Neuronal stem cell (in vitro differentiated cells): ENCODE data around the gene OBP2A.

ENCODE experiments used
- DNase-seq: peaks from one replicate; pipeline ENCODE4 v3.0.0-alpha.2; 2013; ENCODE audit warnings: low spot score
- H2AFZ ChIP-seq: one replicate; pipeline ENCODE4 v1.6.1; 2013; ENCODE audit warnings: mild to moderate bottlenecking, low read length, inconsistent platforms
- H2AK5ac ChIP-seq: 2 replicates; pipeline ENCODE4 v1.6.1; 2013; ENCODE audit warnings: low read depth, mild to moderate bottlenecking, inconsistent platforms, low read length, moderate library complexity, mixed read lengths
- H2BK120ac ChIP-seq: 2 replicates; pipeline ENCODE4 v1.6.1; 2013; ENCODE audit warnings: low read depth, mild to moderate bottlenecking, inconsistent platforms, low read length, moderate library complexity, mixed read lengths
- H2BK12ac ChIP-seq: one replicate; pipeline ENCODE4 v1.6.1; 2013; ENCODE audit warnings: low read length, inconsistent platforms
- H2BK15ac ChIP-seq: 2 replicates; pipeline ENCODE4 v1.6.1; 2013; ENCODE audit warnings: mild to moderate bottlenecking, low read length, inconsistent platforms, mixed read lengths
- H2BK5ac ChIP-seq: one replicate; pipeline ENCODE4 v1.6.1; 2013; ENCODE audit warnings: inconsistent platforms, mild to moderate bottlenecking, low read length, moderate library complexity
- H3K14ac ChIP-seq: one replicate; pipeline ENCODE4 v1.6.1; 2013; ENCODE audit warnings: low read length, inconsistent platforms
- H3K18ac ChIP-seq: 2 replicates; pipeline ENCODE4 v1.6.1; 2013; ENCODE audit warnings: low read length, inconsistent platforms
- H3K23ac ChIP-seq: 2 replicates; pipeline ENCODE4 v1.6.1; 2013; ENCODE audit warnings: low read depth, mild to moderate bottlenecking, mixed read lengths, low read length, inconsistent platforms; ENCODE audit not compliant: poor library complexity
- H3K27ac ChIP-seq: replicated peaks from 3 replicates; pipeline ENCODE4 v1.5.1; 2013; ENCODE audit warnings: low read length, inconsistent platforms
- H3K27me3 ChIP-seq, 3 experiments: 2 replicates each; pipeline ENCODE4 v1.6.1; 2013; ENCODE audit warnings: low read length in 3 of 3, mild to moderate bottlenecking in 2 of 3, inconsistent platforms in 1 of 3, low read depth in 1 of 3, mixed read lengths in 1 of 3, moderate library complexity in 1 of 3; ENCODE audit not compliant: control insufficient read depth in 3 of 3, insufficient read depth in 3 of 3
- H3K36me3 ChIP-seq, 2 donors: replicated peaks in 1 of 2; 2 replicates each; pipeline ENCODE4 v1.6.1; 2013; ENCODE audit warnings: low read length in 2 of 2; ENCODE audit not compliant: control insufficient read depth in 2 of 2, insufficient read depth in 2 of 2
- H3K4ac ChIP-seq: 2 replicates; pipeline ENCODE4 v1.6.1; 2013; ENCODE audit warnings: inconsistent platforms, mild to moderate bottlenecking, low read length, moderate library complexity
- H3K4me1 ChIP-seq, 2 donors: 1 replicate in 1 of 2; 2 replicates in 1 of 2; pipeline ENCODE4 v1.6.1; 2013; ENCODE audit warnings: low read length in 2 of 2, low read depth in 1 of 2; ENCODE audit not compliant: control insufficient read depth in 2 of 2, insufficient read depth in 1 of 2
- H3K4me2 ChIP-seq: one replicate; pipeline ENCODE4 v1.6.1; 2013; ENCODE audit warnings: mild to moderate bottlenecking, low read length, inconsistent platforms; ENCODE audit not compliant: insufficient read depth, poor library complexity, severe bottlenecking
- H3K4me3 ChIP-seq, 2 donors: 2 replicates each; pipeline ENCODE4 v1.5.1; 2013; ENCODE audit warnings: low read length in 2 of 2, mild to moderate bottlenecking in 2 of 2, inconsistent platforms in 1 of 2, moderate library complexity in 1 of 2
- H3K79me1 ChIP-seq: one replicate; pipeline ENCODE4 v1.6.1; 2013; ENCODE audit warnings: low read depth, mild to moderate bottlenecking, inconsistent platforms, low read length, moderate library complexity
- H3K9ac ChIP-seq: one replicate; pipeline ENCODE4 v1.6.1; 2013; ENCODE audit warnings: mild to moderate bottlenecking, low read depth, low read length, inconsistent platforms; ENCODE audit not compliant: poor library complexity
- H3K9me3 ChIP-seq, 2 donors: replicated peaks in 1 of 2; 2 replicates each; pipeline versions ENCODE3 to v1.6.1; 2013; ENCODE audit warnings: low read length in 2 of 2, mild to moderate bottlenecking in 2 of 2, inconsistent platforms in 1 of 2, low read depth in 1 of 2, mixed read lengths in 1 of 2, moderate library complexity in 1 of 2; ENCODE audit not compliant: control insufficient read depth in 2 of 2, insufficient read depth in 1 of 2
- H4K8ac ChIP-seq: one replicate; pipeline ENCODE4 v1.6.1; 2013; ENCODE audit warnings: low read depth, mild to moderate bottlenecking, inconsistent platforms, low read length, moderate library complexity
- H4K91ac ChIP-seq: one replicate; pipeline ENCODE4 v1.6.1; 2013; ENCODE audit warnings: low read length, low read depth, mild to moderate bottlenecking, inconsistent platforms; ENCODE audit not compliant: poor library complexity
- WGBS, 2 donors: extraction: QIAGEN DNeasy Blood & Tissue Kit; methylation state at CpG; one replicate each; pipeline ENCODE4 v1.1.7; 2013; ENCODE audit warnings: missing lambda C conversion rate in 2 of 2, mixed read lengths in 1 of 2; ENCODE audit not compliant: insufficient read length in 2 of 2, insufficient replicate concordance in 1 of 2; ENCODE audit errors: extremely low coverage in 2 of 2; 5-methylcytosine and 5-hydroxymethylcytosine counted together

The OBP2A gene

GRCh38 chr9:135500071-135500524, 45.8 kb upstream of the OBP2A start:
- Histone ChIP-seq H2BK5ac (peak overlapping the region; percentile 78), H3K9ac (no peak overlapping the region), H3K23ac (peak overlapping the region; percentile 96), H3K4ac (no peak overlapping the region), H3K36me3 (peaks cover 32 to 40% of the 10 kb centered on the region in 2 donors), H3K4me2 (peak overlapping the region; percentile 92), H3K4me1 (peaks cover 5 to 9% of the 10 kb centered on the region in 2 donors), H4K8ac (no peak overlapping the region), H2AFZ (peak overlapping the region; percentile 98), H3K27me3 (no peaks in the 10 kb centered on the region), H2AK5ac (no peak overlapping the region), H3K18ac (peak overlapping the region; percentile 94), H3K4me3 (peak overlapping the region; percentile 80 to 84), H2BK15ac (peak overlapping the region; percentile 77), H3K9me3 (no peaks in the 10 kb centered on the region), H4K91ac (no peak overlapping the region), H3K79me1 (peaks cover 14% of the 10 kb centered on the region), H2BK120ac (no peak overlapping the region), H3K14ac (no peak overlapping the region), H2BK12ac (no peak overlapping the region), H3K27ac (no peak overlapping the region)
- DNase-seq, result no peak
- no CpG with 5 or more reads among the region's 29 CpGs for WGBS, 2 donors

- Histone ChIP-seq H3K4ac (peak within 1 kb of the TSS; percentile 93), H2BK15ac (peak within 1 kb of the TSS; percentile 77), H3K14ac (peak within 1 kb of the TSS; percentile 65), H3K79me1 (peaks cover 16% of the 10 kb centered on the region), H2AFZ (peak within 1 kb of the TSS; percentile 98), H2AK5ac (peak within 1 kb of the TSS; percentile 95), H3K4me2 (peak within 1 kb of the TSS; percentile 92), H2BK120ac (peak within 1 kb of the TSS; percentile 84), H3K9me3 (no peaks in the 10 kb centered on the region), H3K36me3 (peaks cover 34 to 41% of the 10 kb centered on the region in 2 donors), H3K27ac (no peak within 1 kb of the TSS), H4K8ac (no peak within 1 kb of the TSS), H3K18ac (peak within 1 kb of the TSS; percentile 97), H3K4me3 (peak within 1 kb of the TSS; percentile 84 to 98), H3K23ac (peak within 1 kb of the TSS; percentile 96), H4K91ac (peak within 1 kb of the TSS; percentile 66), H3K4me1 (peaks cover 5 to 9% of the 10 kb centered on the region in 2 donors), H2BK12ac (no peak within 1 kb of the TSS), H3K9ac (peak within 1 kb of the TSS; percentile 99), H3K27me3 (no peaks in the 10 kb centered on the region), H2BK5ac (peak within 1 kb of the TSS; percentile 78)
- peak; percentile 92 for DNase-seq
- no CpG with 5 or more reads among the region's 92 CpGs for WGBS, 2 donors
Measured at GRCh38 chr9:135500525-135501260, 45.2 kb upstream of the OBP2A start, which contains the start of gene MRPS2. Gene MRPS2, plus strand, starts transcription at chr9:135500682. Its CDS starts 29 bp downstream, at chr9:135500711.

GRCh38 chr9:135501261-135502167, 44.4 kb upstream of the OBP2A start:
- no CpG with 5 or more reads among the region's 38 CpGs for WGBS, 2 donors
- H3K27ac ChIP-seq, result no peak overlapping the region

More at GRCh38 chr9:135501261-135502167, 44.4 kb upstream of the OBP2A start:
- H3K79me1 ChIP-seq, result peaks cover 17% of the 10 kb centered on the region
- peaks cover 13% of the 10 kb centered on the region in 2 donors for H3K4me1 ChIP-seq
- peak overlapping the region; percentile 78 for H2BK5ac ChIP-seq
- no peaks in the 10 kb centered on the region for H3K9me3 ChIP-seq
- no peak overlapping the region for H2BK12ac ChIP-seq
- no peak overlapping the region for H2BK15ac ChIP-seq
- H2AK5ac ChIP-seq, result peak overlapping the region; percentile 95
- H3K27me3 ChIP-seq, result no peaks in the 10 kb centered on the region
- H3K4me3 ChIP-seq, result peak overlapping the region; percentile 84 to 98
- H4K8ac ChIP-seq, result no peak overlapping the region
- peak overlapping the region; percentile 96 for H3K23ac ChIP-seq
- H2BK120ac ChIP-seq, result no peak overlapping the region
- no peak for DNase-seq
- peak overlapping the region; percentile 78 for H3K4me2 ChIP-seq
- peak overlapping the region; percentile 97 for H3K18ac ChIP-seq
- H3K9ac ChIP-seq, result peak overlapping the region; percentile 99
- H3K14ac ChIP-seq, result no peak overlapping the region
- H3K36me3 ChIP-seq, result peaks cover 34 to 41% of the 10 kb centered on the region in 2 donors
- peak overlapping the region; percentile 98 for H2AFZ ChIP-seq
- H4K91ac ChIP-seq, result no peak overlapping the region
- no peak overlapping the region for H3K4ac ChIP-seq
